Measurements from ENCODE around the gene GRP. TPM values are rescaled to one million over a fixed set of nuclear protein-coding genes. Genes with fewer than 3 reads are reported as not detected.

Gene GRP
- total and polyA plus RNA-seq, 2 of the 4 experiments (the other 2 are of a cell fraction), result not detected

GRCh38 chr18:59267503-59268126, 47.7 kb downstream of the GRP start:
- intact Hi-C loops (cut with micrococcal nuclease), result no loop called here
- Histone ChIP-seq H2BK15ac (ENCODE audit: low read depth, low read length) (no peak overlapping the region), H3K9me1 (ENCODE audit: insufficient read depth, low read length) (no peaks in the 10 kb centered on the region), H2AFZ (replicated peaks; ENCODE audit: low read length, poor library complexity) (no peak overlapping the region), H3K23ac (ENCODE audit: low read depth, low read length) (no peak overlapping the region), H4K5ac (ENCODE audit: low read depth, low read length) (no peak overlapping the region), H3K9me3 (ENCODE audit: control insufficient read depth, insufficient read depth, low read length) (peaks cover 24% of the 10 kb centered on the region; the same call in 1 of the 2 replicates), H3K79me1 (ENCODE audit: low read depth in 1 of 2, low read length in 2 of 2) (no peaks in the 10 kb centered on the region), H4K91ac (ENCODE audit: insufficient read depth, low read depth, low read length) (no peak overlapping the region), H3K56ac (ENCODE audit: extremely low read depth, insufficient read depth, low read length) (no peak overlapping the region), H3K4me1 (ENCODE audit: control insufficient read depth, insufficient read depth, low read length) (no peaks in the 10 kb centered on the region), H2AK5ac (ENCODE audit: low read depth, low read length) (no peak overlapping the region), H4K20me1 (ENCODE audit: insufficient read depth, low read length) (peaks cover 3% of the 10 kb centered on the region; the same call in 1 of the 2 replicates), H3K4me3 (ENCODE audit: insufficient read depth, low read depth, low read length) (no peak overlapping the region), H3K18ac (ENCODE audit: low read depth, low read length) (no peak overlapping the region), H3K27ac (ENCODE audit: insufficient read depth, low read length) (no peak overlapping the region), H2BK5ac (ENCODE audit: low read depth, low read length, poor library complexity, severe bottlenecking) (no peak overlapping the region), H3K14ac (replicated peaks; ENCODE audit: low read depth, low read length) (no peak overlapping the region), H3K4me2 (ENCODE audit: low read depth, low read length) (no peak overlapping the region), H3K9ac (ENCODE audit: low read depth, low read length) (no peak overlapping the region), H4K8ac (ENCODE audit: low read depth in 2 of 2, low read length in 2 of 2) (no peak overlapping the region), H3K4ac (ENCODE audit: low read depth, low read length) (no peak overlapping the region), H2BK120ac (ENCODE audit: low read depth, low read length) (no peak overlapping the region), H3K27me3 (ENCODE audit: control insufficient read depth, insufficient read depth, low read length) (peaks cover 96% of the 10 kb centered on the region), H3K36me3 (ENCODE audit: control insufficient read depth, insufficient read depth, low read length) (no peaks in the 10 kb centered on the region), H2BK20ac (ENCODE audit: low read depth, low read length) (no peak overlapping the region), H2AK9ac (replicated peaks; ENCODE audit: low read depth, low read length, poor library complexity) (no peak overlapping the region)
- TF ChIP-seq FOS (IDR thresholded peaks at IDR 0.05; ENCODE audit: low read depth, low read length), result no peak
- no peak for TF ChIP-seq MAFK (IDR thresholded peaks at IDR 0.05; ENCODE audit: low read depth, low read length)
- TF ChIP-seq BHLHE40 (IDR thresholded peaks at IDR 0.05; ENCODE audit: low read depth, low read length), result no peak
- TF ChIP-seq SMC3 (IDR thresholded peaks at IDR 0.05; ENCODE audit: low read depth, low read length), result no peak
- no peak for TF ChIP-seq ELK1 (IDR thresholded peaks at IDR 0.05; ENCODE audit: borderline replicate concordance, low read depth, low read length)
- no peak for TF ChIP-seq MAZ (IDR thresholded peaks at IDR 0.05; ENCODE audit: borderline replicate concordance, low read depth, low read length)
- TF ChIP-seq RFX5 (IDR thresholded peaks at IDR 0.05; ENCODE audit: low read depth, low read length), result no peak
- no peak for TF ChIP-seq NFE2L2 (IDR thresholded peaks at IDR 0.05; ENCODE audit: low read depth, low read length)
- no peak for TF ChIP-seq CTCF (conservative IDR thresholded peaks at IDR 0.05; ENCODE audit: low read depth, low read length)
- TF ChIP-seq CEBPB (IDR thresholded peaks at IDR 0.05; ENCODE audit: low read depth, low read length), result no peak
- no peak for TF ChIP-seq CHD1 (IDR thresholded peaks at IDR 0.05; ENCODE audit: low read depth, low read length)
- ChIA-PET POLR2A (ENCODE audit: unreplicated experiment) (no interaction called here), CTCF (interaction anchor here (0.8 kb wide), 1 partner anchor 66 kb away, joined by 3 read pairs; no protein-coding TSS in a partner anchor)
- BruUV-seq (replicated peaks), result no TSS peak
- no peak for DNase-seq
- ATAC-seq (ENCODE audit: low read depth), result no peak
- WGBS, 2 experiments (ENCODE audit: extremely low coverage in 2 of 2, insufficient read length in 1 of 2), result 2% methylated on average over 14 of the region's 41 CpGs; no CpG with 5 or more reads in 1 of the 2 experiments
- dilution Hi-C loops (cut with HindIII; ENCODE audit: low sequenced_read_pairs, unreplicated experiment), result no loop called here
- in situ Hi-C loops (cut with MboI; ENCODE audit: low sequenced_read_pairs), result no loop called here
